ENCODE measurements around the gene MRPL36.

MRPL36 gene

DNA sequence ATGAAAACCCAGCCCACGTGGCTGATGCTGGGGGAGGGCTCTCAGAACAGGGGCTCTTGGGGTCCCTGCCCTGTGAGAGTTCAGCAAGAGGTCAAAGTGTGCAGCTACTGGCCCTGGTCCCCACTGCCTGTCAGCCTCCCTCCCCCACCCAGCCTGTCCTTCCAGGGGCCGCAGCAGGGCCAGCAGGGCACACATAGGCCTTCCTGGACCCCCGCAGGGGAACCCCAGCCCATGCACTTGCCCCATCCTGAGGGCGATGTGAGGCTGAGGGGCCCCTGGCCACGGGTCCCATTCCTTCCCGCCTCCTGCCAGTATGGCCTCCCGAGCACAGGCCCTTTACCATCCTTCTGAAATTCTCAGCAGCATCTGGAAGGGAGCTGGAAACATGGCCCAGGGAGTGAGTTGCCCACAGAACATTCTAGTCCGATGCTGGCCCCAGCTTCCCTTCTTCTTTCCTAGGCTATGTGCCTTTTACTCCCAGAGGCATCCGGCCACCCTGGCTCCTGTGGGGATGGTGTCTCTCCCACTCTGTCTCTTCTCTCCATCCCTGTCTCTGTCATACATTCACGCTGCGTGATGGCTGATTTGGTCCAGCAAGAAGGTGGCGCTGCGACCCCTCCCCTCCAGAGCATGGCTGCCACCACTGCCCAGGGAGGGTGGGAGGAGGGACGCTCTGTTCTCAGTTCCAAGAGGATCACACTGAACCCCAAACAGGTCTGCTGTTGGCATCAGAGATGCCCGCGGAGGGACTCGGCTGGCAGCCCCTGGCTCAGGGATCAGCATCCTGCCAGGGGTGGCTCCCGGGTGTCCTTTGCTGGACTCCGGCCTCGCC is 19.6 kb downstream of the MRPL36 start:
- DNase-seq = no peak

GRCh38 chr5:1779021-1779680 is 20.5 kb downstream of the MRPL36 start:
- no peak for DNase-seq

GRCh38 chr5:1778138-1779020 is 21.3 kb downstream of the MRPL36 start:
- no peak for DNase-seq

GRCh38 chr5:1777281-1778137 is 22.1 kb downstream of the MRPL36 start:
- DNase-seq = no peak

- no peak for DNase-seq
These were observed 22.8 kb downstream of the MRPL36 start for GRCh38 chr5:1776831-1777230.

GRCh38 chr5:1772634-1773033 is 27.0 kb downstream of the MRPL36 start:
- DNase-seq = no peak

DNA sequence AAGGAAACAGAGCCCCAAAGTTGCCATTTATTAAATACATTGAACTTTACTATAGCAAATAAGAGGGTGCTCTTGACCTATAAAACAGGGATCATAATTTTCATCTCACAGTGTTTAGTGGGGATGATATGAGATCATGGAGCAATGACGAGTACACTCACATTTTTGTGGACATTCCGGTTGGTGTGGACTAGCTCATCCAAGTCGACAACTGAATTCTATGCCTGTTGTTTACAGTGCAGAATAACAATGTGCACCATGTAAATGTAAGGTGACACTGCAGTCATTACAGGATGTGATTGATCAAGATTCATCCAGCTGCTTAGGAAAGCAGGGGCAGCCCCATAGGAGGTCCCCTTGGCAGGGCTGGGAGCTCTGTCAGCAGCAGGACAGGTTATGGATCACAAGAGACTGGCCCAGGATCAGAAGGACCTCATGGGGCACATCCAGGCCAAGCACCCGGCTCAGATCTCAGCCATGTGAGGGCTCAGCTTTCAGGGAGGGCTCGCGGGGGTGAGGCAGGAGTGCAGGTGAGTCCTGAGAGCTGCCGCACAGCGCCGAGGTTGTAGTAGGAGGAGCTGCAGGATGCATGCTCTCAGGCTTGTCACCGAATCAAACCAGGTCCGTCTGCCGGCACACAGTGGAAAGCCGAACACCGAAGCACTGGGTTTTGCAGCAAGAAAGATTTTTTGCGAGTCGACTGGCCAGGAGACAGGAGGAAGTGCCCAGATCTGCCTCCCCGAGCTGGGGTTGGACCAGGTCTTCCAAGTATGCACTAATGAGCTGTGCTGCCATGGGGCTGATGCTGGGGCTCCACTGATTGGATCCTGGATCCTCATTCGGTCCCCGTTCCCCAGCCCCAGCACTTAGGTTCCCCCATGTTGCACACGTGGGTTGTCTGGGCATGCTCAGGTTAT is 28.2 kb downstream of the MRPL36 start:
- DNase-seq = no peak

GRCh38 chr5:1770443-1770802 is 29.2 kb downstream of the MRPL36 start:
- DNase-seq = no peak

- no peak for DNase-seq
These were observed 29.7 kb downstream of the MRPL36 start for GRCh38 chr5:1769752-1770442.

- DNase-seq = no peak
These were observed 30.5 kb downstream of the MRPL36 start for GRCh38 chr5:1769017-1769640.

DNA sequence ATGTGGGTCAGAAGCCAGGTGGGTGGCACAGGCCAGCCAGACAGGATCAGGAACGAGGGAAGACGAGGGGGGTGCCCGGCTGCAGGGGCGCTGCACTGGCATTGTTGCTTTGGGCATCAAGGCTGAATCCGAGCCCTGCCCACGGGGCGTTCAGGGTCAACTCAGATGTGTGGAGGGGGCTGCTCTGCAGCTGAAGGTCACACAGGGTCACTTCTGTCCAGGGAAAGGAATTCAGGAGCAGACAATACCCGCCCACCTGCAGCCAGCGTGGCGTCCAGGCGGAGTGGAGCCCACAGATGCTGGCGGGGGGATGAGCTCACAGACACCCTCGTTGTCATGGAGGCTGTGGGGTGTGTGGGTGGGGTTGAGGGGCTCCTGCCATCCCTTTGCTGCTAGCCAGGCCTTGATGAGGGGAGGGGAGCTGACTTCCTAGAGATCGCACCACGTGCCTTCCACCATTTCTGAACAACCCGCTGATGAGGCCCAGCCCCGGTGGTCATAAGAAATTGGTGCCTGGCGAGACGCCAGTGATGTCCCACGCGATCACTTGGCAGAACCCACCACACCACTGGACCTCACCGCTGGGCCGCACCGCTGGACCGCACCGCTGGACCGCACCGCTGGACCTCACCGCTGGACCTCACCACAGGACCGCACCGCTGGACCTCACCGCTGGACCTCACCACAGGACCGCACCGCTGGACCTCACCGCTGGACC is 31.2 kb downstream of the MRPL36 start:
- DNase-seq = no peak

DNA sequence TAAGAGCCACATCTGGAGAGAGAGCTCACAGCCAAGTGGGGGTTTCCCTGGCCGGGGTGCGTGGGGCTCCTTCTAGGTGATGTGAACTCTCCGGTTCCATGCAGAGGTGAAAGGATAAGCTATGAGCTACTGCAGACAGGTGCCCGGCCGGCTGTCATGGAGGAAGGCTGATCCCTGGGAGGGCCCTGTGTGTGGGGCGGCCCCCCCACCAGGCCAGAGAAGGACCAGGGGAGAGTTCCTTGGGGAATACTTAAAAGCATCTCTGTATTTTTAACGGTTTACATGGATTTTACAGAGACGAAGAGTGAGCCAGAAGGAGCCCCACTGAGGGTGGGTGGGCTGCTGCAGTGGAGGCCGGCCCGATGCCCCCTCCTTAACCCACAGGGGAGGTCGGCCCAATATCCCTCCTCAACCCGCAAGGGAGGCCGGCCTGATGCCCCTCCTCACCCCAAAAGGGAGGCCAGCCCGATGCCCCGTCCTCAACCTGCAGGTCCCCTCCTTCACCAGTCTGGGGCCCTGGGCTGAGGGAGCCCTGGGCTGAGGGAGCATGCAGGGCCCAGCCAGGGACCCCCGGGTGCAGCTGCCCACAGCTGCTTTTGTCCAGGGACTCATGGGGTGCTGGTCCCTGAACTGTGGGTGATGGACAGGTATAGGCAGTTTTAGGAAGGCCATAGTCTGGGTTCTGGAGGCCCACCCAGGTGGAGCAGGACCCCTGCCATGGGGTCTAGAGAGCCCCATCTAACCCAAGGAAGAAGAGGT is 31.9 kb downstream of the MRPL36 start:
- no peak for DNase-seq

DNA sequence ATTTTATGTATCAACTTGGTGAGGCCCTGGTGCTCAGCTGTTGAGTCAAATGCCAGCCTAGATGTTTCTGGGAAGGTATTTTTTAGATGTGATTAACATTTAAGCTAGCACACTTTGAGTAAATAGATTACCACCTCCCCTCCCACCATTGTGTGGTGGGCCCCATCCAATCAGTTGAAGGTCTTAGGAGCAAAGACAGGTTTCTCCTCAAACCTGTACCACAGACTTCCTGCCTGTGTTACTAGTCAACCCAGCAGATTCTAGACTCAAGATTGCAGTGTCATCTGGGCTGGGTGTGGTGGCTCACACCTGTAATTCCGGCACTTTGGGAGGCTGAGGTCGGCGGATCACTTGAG is 33.8 kb downstream of the MRPL36 start:
- DNase-seq = no peak

GRCh38 chr5:1765141-1765879 is 34.3 kb downstream of the MRPL36 start:
- no peak for DNase-seq

DNA sequence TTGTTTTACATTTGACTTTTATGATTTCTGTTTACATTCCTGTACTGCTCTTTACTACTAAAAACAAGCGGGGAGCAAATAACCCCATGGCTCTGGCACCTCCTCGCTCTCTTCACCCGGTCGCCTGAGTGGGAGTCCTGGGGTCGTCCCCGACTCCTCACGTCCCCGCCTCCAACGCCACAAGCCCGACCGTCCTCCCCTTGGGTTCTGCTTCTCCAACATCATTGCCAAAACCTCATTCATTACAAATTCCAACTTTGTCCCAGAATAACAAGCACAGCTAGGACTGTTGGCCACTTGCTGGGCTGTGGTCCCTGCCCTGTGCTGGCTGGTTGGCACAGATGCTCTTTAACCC is 35.1 kb downstream of the MRPL36 start:
- no peak for DNase-seq

- DNase-seq = no peak
These were observed 35.6 kb downstream of the MRPL36 start for GRCh38 chr5:1763960-1764605.

DNA sequence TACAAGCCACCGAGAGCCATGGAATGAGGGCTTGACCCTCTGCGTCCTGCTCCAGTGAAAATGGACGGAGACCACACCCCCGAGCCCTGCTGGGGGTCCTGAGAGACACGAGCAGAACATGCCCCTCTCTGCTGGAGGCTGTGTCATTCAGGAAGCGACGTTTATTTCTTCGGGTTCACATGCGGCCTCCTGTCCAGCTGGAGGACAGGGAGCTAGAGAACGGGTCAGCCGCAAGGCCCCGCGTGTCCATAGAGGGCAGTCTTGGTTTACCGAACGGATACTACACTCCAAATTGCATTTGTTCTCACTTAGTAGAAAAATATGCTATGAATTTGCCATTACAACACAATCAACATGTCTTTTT is 36.1 kb downstream of the MRPL36 start:
- DNase-seq = no peak

Measured in SIG-M5 (cell line).